Muscle layer of colon (tissue), 2 donors: ENCODE measurements around the gene YPEL3.
"Not testable (repeated sequence)": the region's sequence is repeated elsewhere in the genome, so short reads cannot be mapped to it uniquely, and the experiment has no call there.

ENCODE experiments used
- H3K27ac ChIP-seq: one replicate; pipeline ENCODE4 v1.7.0; 2013; ENCODE audit warnings: low read depth, mild to moderate bottlenecking, low read length, moderate library complexity
- H3K27me3 ChIP-seq, 2 donors: one replicate each; pipeline ENCODE4 v1.7.0; 2013; ENCODE audit warnings: low read length in 2 of 2, mild to moderate bottlenecking in 2 of 2; ENCODE audit not compliant: insufficient read depth in 2 of 2, control insufficient read depth in 1 of 2
- H3K36me3 ChIP-seq: one replicate; pipeline ENCODE4 v1.7.0; 2013; ENCODE audit warnings: mild to moderate bottlenecking, low read length; ENCODE audit not compliant: insufficient read depth
- H3K4me1 ChIP-seq: one replicate; pipeline ENCODE4 v1.7.0; 2013; ENCODE audit warnings: mild to moderate bottlenecking, low read length; ENCODE audit not compliant: insufficient read depth
- H3K4me3 ChIP-seq, 2 donors: one replicate each; pipeline ENCODE4 v1.7.0; 2013; ENCODE audit warnings: low read length in 2 of 2, low read depth in 1 of 2, mild to moderate bottlenecking in 1 of 2, moderate library complexity in 1 of 2
- H3K9ac ChIP-seq: one replicate; pipeline ENCODE4 v1.7.0; 2013; ENCODE audit warnings: low read length
- H3K9me3 ChIP-seq: one replicate; pipeline ENCODE4 v1.7.0; 2013; ENCODE audit warnings: mild to moderate bottlenecking, low read length
- donor health status: abdominal sarcoma.
- donor health status: Adenocarcinoma of cecum.

The YPEL3 gene

GRCh38 chr16:30131869-30132475 is 36.0 kb upstream of the YPEL3 start:
- no peaks in the 10 kb centered on the region for H3K4me1 ChIP-seq
- H3K9ac ChIP-seq: no peak overlapping the region
- H3K9me3 ChIP-seq: no peaks in the 10 kb centered on the region

GRCh38 chr16:30127993-30128392 is 32.0 kb upstream of the YPEL3 start:
- H3K9me3 ChIP-seq: no peaks in the 10 kb centered on the region
- H3K4me1 ChIP-seq: peaks cover 11% of the 10 kb centered on the region
- no peak overlapping the region for H3K27ac ChIP-seq
- no peak overlapping the region for H3K9ac ChIP-seq
- H3K27me3 ChIP-seq: no peaks in the 10 kb centered on the region
- no peaks in the 10 kb centered on the region for H3K36me3 ChIP-seq
- H3K4me3 ChIP-seq: no peak overlapping the region

More at GRCh38 chr16:30131869-30132475, 36.0 kb upstream of the YPEL3 start:
- H3K4me3 ChIP-seq: no peak overlapping the region
- no peaks in the 10 kb centered on the region for H3K36me3 ChIP-seq
- H3K27ac ChIP-seq: no peak overlapping the region
- no peaks in the 10 kb centered on the region for H3K27me3 ChIP-seq

GRCh38 chr16:30125690-30126089 is 29.7 kb upstream of the YPEL3 start:
- H3K27me3 ChIP-seq, H3K4me3 ChIP-seq, H3K36me3 ChIP-seq, H3K9me3 ChIP-seq, H3K27ac ChIP-seq, H3K9ac ChIP-seq: not testable (repeated sequence)
- H3K4me1 ChIP-seq: peaks cover 22% of the 10 kb centered on the region

- peaks cover 22% of the 10 kb centered on the region for H3K4me1 ChIP-seq
- H3K9ac ChIP-seq: no peak overlapping the region
- no peaks in the 10 kb centered on the region for H3K27me3 ChIP-seq
- H3K27ac ChIP-seq: no peak overlapping the region
- H3K9me3 ChIP-seq: no peaks in the 10 kb centered on the region
- H3K4me3 ChIP-seq: no peak overlapping the region
- H3K36me3 ChIP-seq: peaks cover 6% of the 10 kb centered on the region
Observed at GRCh38 chr16:30124985-30125379, 29.0 kb upstream of the YPEL3 start.

- peaks cover 22% of the 10 kb centered on the region for H3K4me1 ChIP-seq
- peak overlapping the region; percentile 99 for H3K27ac ChIP-seq
Observed at GRCh38 chr16:30122604-30123160, 26.7 kb upstream of the YPEL3 start.

GRCh38 chr16:30121741-30122571 is 25.9 kb upstream of the YPEL3 start:
- Histone ChIP-seq H3K9me3 (no peaks in the 10 kb centered on the region), H3K4me3 (peak overlapping the region; percentile 76 to 96), H3K9ac (peak overlapping the region; percentile 75), H3K36me3 (peaks cover 31% of the 10 kb centered on the region), H3K27me3 (no peaks in the 10 kb centered on the region), H3K4me1 (peaks cover 22% of the 10 kb centered on the region), H3K27ac (peak overlapping the region; percentile 99)

More at GRCh38 chr16:30122604-30123160, 26.7 kb upstream of the YPEL3 start:
- H3K4me3 ChIP-seq: peak overlapping the region; percentile 76 to 96
- peaks cover 24% of the 10 kb centered on the region for H3K36me3 ChIP-seq
- no peaks in the 10 kb centered on the region for H3K9me3 ChIP-seq
- H3K9ac ChIP-seq: peak overlapping the region; percentile 75
- no peaks in the 10 kb centered on the region for H3K27me3 ChIP-seq

- no peaks in the 10 kb centered on the region for H3K9me3 ChIP-seq
- peaks cover 44% of the 10 kb centered on the region for H3K36me3 ChIP-seq
- no peak overlapping the region for H3K4me3 ChIP-seq
- H3K9ac ChIP-seq: no peak overlapping the region
- no peak overlapping the region for H3K27ac ChIP-seq
- H3K4me1 ChIP-seq: peaks cover 22% of the 10 kb centered on the region
- no peaks in the 10 kb centered on the region for H3K27me3 ChIP-seq
Observed at GRCh38 chr16:30120340-30121105, 24.5 kb upstream of the YPEL3 start.

- H3K27ac ChIP-seq: no peak overlapping the region
- peaks cover 54% of the 10 kb centered on the region for H3K36me3 ChIP-seq
Observed at GRCh38 chr16:30119428-30119827, 23.4 kb upstream of the YPEL3 start.

GRCh38 chr16:30117768-30118167 is 21.8 kb upstream of the YPEL3 start:
- Histone ChIP-seq H3K27me3 (no peaks in the 10 kb centered on the region), H3K27ac (no peak overlapping the region), H3K9me3 (no peaks in the 10 kb centered on the region), H3K9ac (no peak overlapping the region), H3K4me3 (no peak overlapping the region), H3K36me3 (peaks cover 54% of the 10 kb centered on the region), H3K4me1 (peaks cover 15% of the 10 kb centered on the region)

More at GRCh38 chr16:30119428-30119827, 23.4 kb upstream of the YPEL3 start:
- Histone ChIP-seq H3K4me3 (no peak overlapping the region), H3K9ac (no peak overlapping the region), H3K9me3 (no peaks in the 10 kb centered on the region), H3K27me3 (no peaks in the 10 kb centered on the region), H3K4me1 (peaks cover 20% of the 10 kb centered on the region)

GRCh38 chr16:30116291-30117207 is 20.5 kb upstream of the YPEL3 start:
- Histone ChIP-seq H3K4me1 (peaks cover 12% of the 10 kb centered on the region), H3K9me3 (no peaks in the 10 kb centered on the region), H3K9ac (no peak overlapping the region), H3K36me3 (peaks cover 55% of the 10 kb centered on the region), H3K4me3 (no peak overlapping the region), H3K27me3 (no peaks in the 10 kb centered on the region), H3K27ac (no peak overlapping the region)
